Upper lobe of left lung (tissue), 6 donors: ENCODE measurements around the gene CLUH. TPM values are rescaled to one million over a fixed set of nuclear protein-coding genes. Genes with fewer than 3 reads are reported as not detected.
A peak's percentile ranks its signal among the peaks of the same experiment; 100 is the strongest.

ENCODE experiments used
- ATAC-seq, 2 donors: fragments of 200-7000 bp; cut with Tn5 transposase; one replicate each; pipeline ENCODE4 v1.9.1; 2022; ENCODE audit warnings: mild to moderate bottlenecking in 2 of 2, moderate library complexity in 2 of 2; ENCODE audit not compliant: low FRiP score in 2 of 2
- DNase-seq, 2 donors: peaks; one replicate each; pipeline ENCODE4 v3.0.0-alpha.2; 2019 to 2020
- H3K27ac ChIP-seq, 4 donors: fragments of 200-600 bp; sonication (generic); one replicate each; pipeline ENCODE4 v1.5.1; 2016 to 2019
- H3K27me3 ChIP-seq, 4 donors: fragments of 200-600 bp; sonication (generic); one replicate each; pipeline ENCODE4 v1.5.1; 2017 to 2019
- H3K36me3 ChIP-seq, 4 donors: fragments of 200-600 bp; sonication (generic); one replicate each; pipeline ENCODE4 v1.5.1; 2016 to 2019
- H3K4me1 ChIP-seq, 4 donors: fragments of 200-600 bp; sonication (generic); one replicate each; pipeline ENCODE4 v1.5.1; 2018 to 2019
- H3K4me3 ChIP-seq, 4 donors: fragments of 200-600 bp; sonication (generic); one replicate each; pipeline ENCODE4 v1.5.1; 2017 to 2019; ENCODE audit warnings: mild to moderate bottlenecking in 2 of 4, moderate library complexity in 1 of 4
- H3K9me3 ChIP-seq, 4 donors: fragments of 200-600 bp; sonication (generic); one replicate each; pipeline ENCODE4 v1.5.1; 2018 to 2019
- EP300 ChIP-seq, 4 donors: sonication (generic); formaldehyde crosslinking; IDR thresholded peaks; one replicate each; pipeline ENCODE4 v1.5.1; 2017; ENCODE audit warnings: antibody characterized with exemption in 4 of 4, control low read depth in 2 of 4
- POLR2A ChIP-seq, 4 donors: fragments of 450-650 bp; IDR thresholded peaks; one replicate each; pipeline ENCODE4 v1.5.1; 2016 to 2017; ENCODE audit warnings: antibody characterized with exemption in 4 of 4, mild to moderate bottlenecking in 2 of 4
- POLR2AphosphoS5 ChIP-seq, 2 donors: sonication (generic); formaldehyde crosslinking; IDR thresholded peaks; one replicate each; pipeline ENCODE4 v1.5.1; 2017; ENCODE audit warnings: antibody characterized with exemption in 2 of 2
- WGBS, 2 donors: methylation state at CpG; one replicate each; pipeline ENCODE4 v1.1.5; 2017 to 2018; 5-methylcytosine and 5-hydroxymethylcytosine counted together
- total RNA-seq, 6 donors: library from RNA; depleted of rRNA in 4 of 6; stranded (reverse); fragments of >200 nt in 4 of 6; gene quantifications; one replicate each; pipeline versions ENCODE4 v1.1.0 to v1.2.1, GENCODE V29; 2016 to 2021
- TF ChIP-seq, protein P1 (sequence below), 6 experiments: fragments of 450-650 bp in 4 of 6; fragments of 200-600 bp in 2 of 6; sonication (generic) in 2 of 6; IDR thresholded peaks; one replicate each; pipeline ENCODE4 v1.5.1; 2016 to 2019; ENCODE audit warnings: antibody characterized with exemption in 6 of 6
- donor health status: DM: no; HTN: no; CAD: no; lungs with moderate emphysema.
- donor health status: DM: no; HTN: yes; CAD: no; lungs with severe emphysema.

Gene CLUH
- total RNA-seq, 6 donors from 2014 or later, result 47.9 to 137 (median 87.2) TPM

DNA sequence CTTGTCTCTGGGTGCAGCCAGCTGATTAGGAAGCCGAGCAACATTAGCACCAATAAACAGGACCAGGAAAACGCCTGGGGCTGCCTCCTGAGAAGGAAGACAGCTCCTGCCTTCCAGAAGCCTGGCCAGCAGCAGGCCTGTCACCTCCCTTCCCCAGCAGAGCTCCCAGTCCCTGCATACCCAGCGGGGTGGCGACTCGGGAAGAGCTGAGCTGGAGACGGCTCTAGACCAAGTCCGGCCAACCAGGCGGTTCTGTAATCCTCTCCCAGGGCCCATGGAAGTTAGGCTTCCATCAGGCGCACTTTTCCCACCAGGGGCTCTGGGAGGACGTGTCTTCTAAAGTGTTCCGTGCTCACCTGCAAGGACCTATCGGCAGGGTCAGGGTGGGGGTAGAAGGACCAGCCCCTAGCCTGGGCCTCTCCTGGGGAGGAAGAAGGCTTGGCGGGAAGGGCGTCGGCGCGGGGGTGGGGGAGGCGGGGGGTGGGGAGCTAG, 12.0 kb upstream of the CLUH start:
- no peaks in the 10 kb centered on the region for H3K36me3 ChIP-seq
- DNase-seq (no peak), ATAC-seq (peak in 1 of 2 donors; percentile 10)
- peaks cover 0 to 15% (median 4%) of the 10 kb centered on the region in 4 donors for H3K27me3 ChIP-seq
- TF ChIP-seq, protein P1, sequence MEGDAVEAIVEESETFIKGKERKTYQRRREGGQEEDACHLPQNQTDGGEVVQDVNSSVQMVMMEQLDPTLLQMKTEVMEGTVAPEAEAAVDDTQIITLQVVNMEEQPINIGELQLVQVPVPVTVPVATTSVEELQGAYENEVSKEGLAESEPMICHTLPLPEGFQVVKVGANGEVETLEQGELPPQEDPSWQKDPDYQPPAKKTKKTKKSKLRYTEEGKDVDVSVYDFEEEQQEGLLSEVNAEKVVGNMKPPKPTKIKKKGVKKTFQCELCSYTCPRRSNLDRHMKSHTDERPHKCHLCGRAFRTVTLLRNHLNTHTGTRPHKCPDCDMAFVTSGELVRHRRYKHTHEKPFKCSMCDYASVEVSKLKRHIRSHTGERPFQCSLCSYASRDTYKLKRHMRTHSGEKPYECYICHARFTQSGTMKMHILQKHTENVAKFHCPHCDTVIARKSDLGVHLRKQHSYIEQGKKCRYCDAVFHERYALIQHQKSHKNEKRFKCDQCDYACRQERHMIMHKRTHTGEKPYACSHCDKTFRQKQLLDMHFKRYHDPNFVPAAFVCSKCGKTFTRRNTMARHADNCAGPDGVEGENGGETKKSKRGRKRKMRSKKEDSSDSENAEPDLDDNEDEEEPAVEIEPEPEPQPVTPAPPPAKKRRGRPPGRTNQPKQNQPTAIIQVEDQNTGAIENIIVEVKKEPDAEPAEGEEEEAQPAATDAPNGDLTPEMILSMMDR (IDR thresholded peaks at IDR 0.05), result no peak
- TF ChIP-seq POLR2A (IDR thresholded peaks at IDR 0.05) (no peak), EP300 (IDR thresholded peaks at IDR 0.05) (no peak), POLR2AphosphoS5 (IDR thresholded peaks at IDR 0.05) (no peak)
- peak overlapping the region; percentile 32 to 53 (median 47) for H3K4me3 ChIP-seq
- 32 to 83% methylated on average over 1 to 17 of the region's 18 CpGs for WGBS, 2 donors
- H3K27ac ChIP-seq, result peak overlapping the region; percentile 48 to 86 (median 75)
- H3K9me3 ChIP-seq, result no peaks in the 10 kb centered on the region
- peaks cover 9 to 21% (median 11%) of the 10 kb centered on the region in 4 donors for H3K4me1 ChIP-seq

DNA sequence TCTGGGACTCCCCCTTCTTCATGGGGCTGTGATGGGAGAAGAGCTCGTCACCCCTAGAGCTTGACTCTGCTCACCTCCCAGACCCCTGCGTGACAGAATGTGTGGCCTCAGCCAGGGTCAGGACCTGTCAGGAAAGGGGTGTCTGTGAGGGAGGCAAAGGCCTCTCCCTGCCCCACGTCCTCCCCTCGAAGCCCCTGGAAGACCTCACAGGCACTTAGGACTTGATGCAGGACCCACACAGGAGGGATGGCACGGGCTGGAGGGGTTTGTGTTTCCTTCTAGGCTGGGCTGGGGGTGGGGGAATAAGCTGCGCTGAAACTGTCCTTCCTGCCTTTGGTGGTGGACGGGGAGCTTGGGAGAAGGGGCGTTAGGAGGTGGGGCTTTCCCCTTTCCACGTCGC, 11.0 kb upstream of the CLUH start:
- Histone ChIP-seq H3K27ac (no peak overlapping the region), H3K9me3 (no peaks in the 10 kb centered on the region), H3K4me1 (peaks cover 9 to 21% (median 11%) of the 10 kb centered on the region in 4 donors), H3K4me3 (no peak overlapping the region), H3K27me3 (peaks cover 0 to 15% (median 4%) of the 10 kb centered on the region in 4 donors), H3K36me3 (no peaks in the 10 kb centered on the region)
- DNase-seq, result no peak
- no peak for ATAC-seq
- no peak for TF ChIP-seq EP300 (IDR thresholded peaks at IDR 0.05)
- TF ChIP-seq, protein P1 (IDR thresholded peaks at IDR 0.05), result no peak
- TF ChIP-seq POLR2A (IDR thresholded peaks at IDR 0.05), result no peak
- no peak for TF ChIP-seq POLR2AphosphoS5 (IDR thresholded peaks at IDR 0.05)
- 67 to 74% methylated on average over 6 to 10 of the region's 10 CpGs for WGBS, 2 donors

DNA sequence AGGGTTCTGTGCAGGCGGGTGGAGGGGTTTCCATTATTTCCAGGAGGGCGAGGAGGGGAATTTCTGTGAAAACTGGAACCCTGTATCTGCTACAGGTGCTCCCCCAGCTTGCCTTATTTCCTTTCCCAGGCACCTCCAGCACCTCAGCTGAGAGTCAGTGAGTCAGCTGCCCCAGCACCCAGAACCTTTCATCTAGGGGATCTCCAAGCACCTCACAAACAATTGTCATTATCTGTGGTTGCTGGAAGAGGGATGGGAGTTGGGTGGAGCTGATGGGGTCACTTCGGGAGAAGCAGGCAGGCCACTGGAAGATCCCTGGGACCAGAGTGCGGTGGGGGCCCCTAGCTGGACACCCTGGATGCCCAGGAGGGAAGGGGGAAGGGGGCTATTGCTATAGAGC, 10.0 kb upstream of the CLUH start:
- TF ChIP-seq POLR2A (IDR thresholded peaks at IDR 0.05), result no peak
- TF ChIP-seq, protein P1 (IDR thresholded peaks at IDR 0.05), result no peak
- TF ChIP-seq EP300 (IDR thresholded peaks at IDR 0.05), result no peak
- no peak for TF ChIP-seq POLR2AphosphoS5 (IDR thresholded peaks at IDR 0.05)
- Histone ChIP-seq H3K4me3 (no peak overlapping the region), H3K9me3 (no peaks in the 10 kb centered on the region), H3K36me3 (no peaks in the 10 kb centered on the region), H3K4me1 (peaks cover 9 to 21% (median 11%) of the 10 kb centered on the region in 4 donors), H3K27me3 (peaks cover 0 to 13% (median 4%) of the 10 kb centered on the region in 4 donors), H3K27ac (no peak overlapping the region)
- WGBS, 2 donors, result 61 to 75% methylated on average over 4 of the region's 4 CpGs
- ATAC-seq (no peak), DNase-seq (no peak)

DNA sequence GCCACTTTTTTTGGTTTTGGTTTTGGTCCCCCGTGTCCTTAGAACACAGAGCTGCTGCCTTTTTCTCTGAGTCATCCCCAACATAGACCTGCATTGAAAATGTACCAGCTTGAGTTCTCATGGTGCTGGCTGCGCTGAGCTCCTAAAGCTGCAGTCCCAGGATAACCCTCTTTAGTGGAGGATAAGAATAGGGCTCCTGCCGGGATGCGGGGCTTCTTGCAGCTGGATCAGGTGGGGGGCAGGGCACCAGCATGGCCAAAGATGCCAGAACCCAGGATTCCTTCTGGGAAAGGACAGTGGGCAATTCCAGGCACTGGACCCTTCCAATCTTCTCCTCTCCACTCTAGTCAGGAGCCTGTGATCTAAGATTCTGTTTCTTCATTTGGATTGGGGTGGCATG, 8.3 kb upstream of the CLUH start:
- ATAC-seq (no peak), DNase-seq (no peak)
- Histone ChIP-seq H3K36me3 (no peaks in the 10 kb centered on the region), H3K27me3 (peaks cover 0 to 9% (median 4%) of the 10 kb centered on the region in 4 donors), H3K4me1 (peaks cover 8 to 16% (median 10%) of the 10 kb centered on the region in 4 donors), H3K4me3 (no peak overlapping the region), H3K27ac (no peak overlapping the region), H3K9me3 (no peaks in the 10 kb centered on the region)
- WGBS, 2 donors, result 55 to 80% methylated on average over 4 of the region's 4 CpGs
- no peak for TF ChIP-seq POLR2AphosphoS5 (IDR thresholded peaks at IDR 0.05)
- no peak for TF ChIP-seq POLR2A (IDR thresholded peaks at IDR 0.05)
- TF ChIP-seq EP300 (IDR thresholded peaks at IDR 0.05), result no peak
- TF ChIP-seq, protein P1 (IDR thresholded peaks at IDR 0.05), result no peak
